ENCODE measurements around the gene TDRD15. TPM values are rescaled to one million over a fixed set of nuclear protein-coding genes. Genes with fewer than 3 reads are reported as not detected.

Gene TDRD15
- total RNA-seq: not detected in 2 replicates

DNA sequence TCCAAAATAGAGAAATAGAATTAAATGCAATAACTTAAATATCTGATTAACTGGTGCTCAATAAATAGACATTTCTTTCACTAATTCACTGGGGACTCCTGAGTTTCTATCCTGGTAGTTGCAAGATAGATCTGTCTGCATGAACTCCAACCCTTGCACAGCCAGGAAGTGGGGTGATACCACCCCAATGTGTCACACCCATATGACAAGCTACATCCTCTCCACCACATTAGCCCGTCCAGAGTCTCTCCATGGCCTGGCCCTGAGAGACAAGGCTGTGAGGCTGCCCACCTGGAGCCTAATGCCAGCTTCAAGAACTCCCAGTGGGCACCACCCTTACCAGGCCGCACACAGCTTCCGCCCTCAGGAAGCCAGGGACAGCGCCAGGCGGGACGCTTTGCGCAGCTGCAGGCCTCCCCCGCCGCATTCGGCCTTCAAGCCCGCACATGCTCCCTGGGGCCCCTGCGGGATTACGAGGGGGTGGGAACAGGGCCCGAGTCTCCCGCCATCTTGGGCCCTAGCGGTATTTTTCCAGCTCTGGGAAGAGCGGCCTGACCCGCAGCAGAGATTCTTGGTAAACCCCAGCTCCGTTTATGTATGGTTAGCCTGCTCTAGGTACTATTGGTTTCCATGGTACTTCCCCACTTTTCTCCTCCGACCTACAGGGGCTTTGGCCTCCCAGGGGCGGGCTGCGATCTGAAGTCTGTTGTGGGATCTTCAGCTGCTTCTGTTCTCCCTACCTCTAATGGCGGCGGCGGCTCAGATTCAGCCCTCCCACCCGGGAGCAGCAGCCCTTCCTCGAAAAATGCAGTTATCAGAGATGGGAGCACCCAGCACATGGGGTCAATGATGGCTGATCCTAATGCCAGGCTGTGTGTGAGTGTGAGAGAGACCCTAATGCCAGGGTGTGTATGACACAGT lies at the start of gene TDRD15:
TDRD15 (plus strand) TSS at position 496 of the 921 bp plus-strand sequence. CDS start 13,500 bp downstream, outside the sequence.

Other genes with a start within 250 kb of the TDRD15 start
- gene APOB, start 79.9 kb upstream of the TDRD15 start, total RNA-seq: under 0.01 TPM in 1 of 2 replicates, not detected in the other